HepG2 (cell line): ENCODE results near the gene GSTA1.
"Not testable (repeated sequence)": the region's sequence is repeated elsewhere in the genome, so short reads cannot be mapped to it uniquely, and the experiment has no call there.

Source experiments
- FIP1L1 ChIP-seq: fragments of 200-400 bp; formaldehyde crosslinking; IDR thresholded peaks from 2 replicates; pipeline ENCODE4 v1.6.1; 2018; ENCODE audit warnings: low read depth, mild to moderate bottlenecking, low read length, moderate library complexity, borderline replicate concordance; ENCODE audit not compliant: insufficient read depth
- SIN3A ChIP-seq: IDR thresholded peaks from 2 replicates; pipeline ENCODE4 v1.6.1; 2011; ENCODE audit warnings: low read depth, mild to moderate bottlenecking, control low read depth, low read length, borderline replicate concordance
- TAF1 ChIP-seq: sonication (generic); formaldehyde crosslinking; IDR thresholded peaks from 2 replicates; pipeline ENCODE4 v1.4.0; 2020; ENCODE audit warnings: missing genetic modification reagents
- XRCC5 ChIP-seq: fragments of 200-400 bp; formaldehyde crosslinking; optimal IDR thresholded peaks from 2 replicates; pipeline ENCODE3; 2017; ENCODE audit warnings: mild to moderate bottlenecking, low read length
- TF ChIP-seq, protein P1 (sequence below): sonication (generic); formaldehyde crosslinking; IDR thresholded peaks from 2 replicates; pipeline ENCODE4 v1.5.0; 2020; ENCODE audit warnings: mild to moderate bottlenecking, missing genetic modification reagents, moderate library complexity

DNA sequence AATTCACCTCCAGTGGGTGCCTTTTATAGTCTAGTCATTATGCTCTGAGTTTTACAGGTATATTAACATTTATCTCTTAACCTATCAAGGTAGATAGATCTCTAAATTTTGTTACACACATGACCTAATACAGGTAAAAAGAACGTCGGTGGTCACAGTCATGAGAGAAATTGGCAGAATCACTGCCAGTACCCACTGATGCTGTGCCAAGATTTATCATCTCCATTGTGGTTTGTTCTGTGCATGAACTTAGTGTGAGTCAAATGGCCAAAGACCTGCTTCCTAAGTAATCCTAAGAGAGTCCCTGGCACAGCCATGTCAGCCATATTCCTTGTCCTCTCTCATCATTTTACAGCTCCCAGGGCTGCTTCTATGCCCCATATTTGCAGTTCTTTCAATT, 9.2 kb downstream of the GSTA1 start:
- not testable (repeated sequence) for TF ChIP-seq XRCC5; FIP1L1; TAF1 (CRISPR knock-in tag); SIN3A
- TF ChIP-seq, protein P1, sequence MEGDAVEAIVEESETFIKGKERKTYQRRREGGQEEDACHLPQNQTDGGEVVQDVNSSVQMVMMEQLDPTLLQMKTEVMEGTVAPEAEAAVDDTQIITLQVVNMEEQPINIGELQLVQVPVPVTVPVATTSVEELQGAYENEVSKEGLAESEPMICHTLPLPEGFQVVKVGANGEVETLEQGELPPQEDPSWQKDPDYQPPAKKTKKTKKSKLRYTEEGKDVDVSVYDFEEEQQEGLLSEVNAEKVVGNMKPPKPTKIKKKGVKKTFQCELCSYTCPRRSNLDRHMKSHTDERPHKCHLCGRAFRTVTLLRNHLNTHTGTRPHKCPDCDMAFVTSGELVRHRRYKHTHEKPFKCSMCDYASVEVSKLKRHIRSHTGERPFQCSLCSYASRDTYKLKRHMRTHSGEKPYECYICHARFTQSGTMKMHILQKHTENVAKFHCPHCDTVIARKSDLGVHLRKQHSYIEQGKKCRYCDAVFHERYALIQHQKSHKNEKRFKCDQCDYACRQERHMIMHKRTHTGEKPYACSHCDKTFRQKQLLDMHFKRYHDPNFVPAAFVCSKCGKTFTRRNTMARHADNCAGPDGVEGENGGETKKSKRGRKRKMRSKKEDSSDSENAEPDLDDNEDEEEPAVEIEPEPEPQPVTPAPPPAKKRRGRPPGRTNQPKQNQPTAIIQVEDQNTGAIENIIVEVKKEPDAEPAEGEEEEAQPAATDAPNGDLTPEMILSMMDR (CRISPR knock-in tag) = not testable (repeated sequence)
